ENCODE results near the gene UMODL1.
A peak's percentile ranks its signal among the peaks of the same experiment; 100 is the strongest.

The UMODL1 gene

GRCh38 chr21:42082501-42083360 lies 11.6 kb downstream of the UMODL1 start:
- DNase-seq: no peak

DNA sequence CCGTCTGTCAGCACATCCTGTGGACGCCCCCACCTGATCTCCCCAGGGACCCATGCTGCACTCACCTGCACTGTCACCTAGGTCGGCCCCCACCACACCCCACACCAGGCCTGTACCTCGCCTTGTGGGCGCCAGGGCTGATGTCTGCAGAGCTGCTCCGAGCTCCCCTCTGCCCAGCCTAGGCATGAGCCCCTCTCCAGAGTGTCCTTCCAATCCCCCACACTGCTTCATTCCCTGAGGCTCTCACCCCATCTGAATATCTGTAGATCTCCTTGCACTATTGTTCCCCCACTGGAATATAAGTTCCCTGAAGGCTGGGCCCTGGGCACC lies 12.2 kb downstream of the UMODL1 start:
- DNase-seq: no peak

GRCh38 chr21:42084079-42084478 lies 13.0 kb downstream of the UMODL1 start:
- no peak for DNase-seq

DNA sequence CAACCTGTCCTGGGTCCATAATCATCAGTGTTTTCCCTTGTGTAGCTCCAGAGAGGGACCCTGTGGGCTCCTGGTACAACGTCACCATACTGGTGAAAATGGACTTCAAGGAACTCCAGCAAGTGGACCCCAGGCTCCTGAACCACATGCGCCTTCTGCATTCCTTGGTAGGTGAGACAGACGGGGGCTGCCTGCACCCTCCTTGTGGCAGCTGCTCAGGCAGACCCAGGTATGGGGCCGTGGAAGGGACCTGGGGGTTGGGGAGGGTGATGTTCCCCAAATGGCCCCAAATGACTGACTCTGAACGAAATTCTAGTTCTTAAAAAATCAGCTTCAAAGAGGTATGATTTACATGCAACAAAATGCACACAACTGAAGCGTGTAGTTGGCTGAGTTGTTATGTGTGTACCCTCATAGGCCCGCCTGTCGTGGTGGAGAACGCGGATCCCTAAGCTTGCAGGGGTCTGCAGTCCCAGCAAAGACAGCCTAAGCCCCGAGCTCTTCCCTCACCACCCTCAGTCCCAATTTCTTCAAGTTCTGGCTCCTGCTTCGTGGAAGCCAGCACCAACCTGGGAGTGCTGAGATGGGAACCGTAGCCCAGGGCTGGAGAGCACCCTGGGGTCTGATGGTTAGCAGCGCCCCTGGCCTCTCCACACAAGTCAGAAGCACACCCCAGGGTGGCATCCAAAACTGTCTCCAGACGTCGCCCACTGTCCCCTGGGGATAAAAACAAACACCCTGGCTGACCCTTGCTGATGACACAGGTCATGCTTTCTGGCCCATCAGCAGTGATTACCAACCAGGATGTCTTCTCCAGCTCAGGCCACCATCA lies 14.3 kb downstream of the UMODL1 start:
- DNase-seq: no peak

GRCh38 chr21:42086969-42087368 lies 15.9 kb downstream of the UMODL1 start:
- DNase-seq: no peak

GRCh38 chr21:42088148-42088547 lies 17.0 kb downstream of the UMODL1 start:
- no peak for DNase-seq

GRCh38 chr21:42088658-42089057 lies 17.5 kb downstream of the UMODL1 start:
- DNase-seq: no peak

GRCh38 chr21:42089093-42089631 lies 18.0 kb downstream of the UMODL1 start:
- DNase-seq: peak in 1 of 3 experiments; percentile 13

- DNase-seq: no peak
Measured at GRCh38 chr21:42089665-42090310, 18.7 kb downstream of the UMODL1 start.

DNA sequence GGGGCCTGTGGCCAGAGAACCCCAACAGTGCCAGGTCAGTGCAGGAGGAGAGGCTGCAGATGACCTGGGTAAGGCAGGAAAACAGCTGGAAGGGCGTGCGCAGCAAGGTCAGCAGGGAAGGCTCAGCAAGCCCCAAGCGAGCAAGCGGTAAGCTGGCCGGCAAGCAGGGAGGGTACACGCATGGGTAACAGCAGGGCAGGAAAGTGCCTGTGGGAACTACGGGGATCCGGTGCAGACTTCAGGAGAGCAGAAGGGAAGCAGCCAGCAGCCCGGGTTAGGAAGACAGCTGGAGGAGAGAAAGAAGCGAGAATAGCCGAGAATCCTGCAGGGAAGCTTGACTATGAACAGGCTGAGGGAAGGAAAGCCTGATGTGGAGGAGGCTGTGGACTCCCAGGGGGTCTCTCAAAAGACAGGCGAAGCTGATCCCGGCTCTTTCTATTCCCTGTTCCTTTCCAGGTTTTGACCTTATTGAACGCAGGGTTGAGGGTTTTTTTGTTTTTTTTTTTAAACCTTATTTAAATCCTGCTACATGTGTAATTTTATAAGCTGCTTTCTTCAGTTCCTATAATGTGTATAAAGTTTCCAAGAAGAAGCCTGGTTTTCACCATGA lies 20.9 kb downstream of the UMODL1 start:
- peak in 1 of 3 experiments; percentile 49 for DNase-seq

DNA sequence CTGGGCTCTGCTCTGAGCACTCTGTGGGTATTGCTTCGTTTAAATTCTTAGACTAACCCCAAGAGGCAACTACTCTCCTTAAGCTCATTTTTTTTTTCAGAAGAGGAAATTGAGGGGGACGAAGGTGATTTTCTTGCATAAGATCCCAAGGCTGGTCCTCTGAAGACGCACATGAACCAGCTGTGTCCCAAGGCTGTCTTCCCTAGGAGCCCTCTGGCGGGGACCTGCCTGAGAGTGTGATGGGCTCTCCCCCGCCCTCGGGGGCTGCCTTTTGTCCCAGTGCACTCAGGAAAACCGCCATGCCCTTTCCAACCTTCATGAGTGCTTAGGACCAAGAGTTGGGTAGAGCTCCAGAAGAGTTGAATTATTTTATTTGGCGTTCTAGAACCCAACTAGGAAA lies 21.7 kb downstream of the UMODL1 start:
- peak in 1 of 3 experiments; percentile 55 for DNase-seq

DNA sequence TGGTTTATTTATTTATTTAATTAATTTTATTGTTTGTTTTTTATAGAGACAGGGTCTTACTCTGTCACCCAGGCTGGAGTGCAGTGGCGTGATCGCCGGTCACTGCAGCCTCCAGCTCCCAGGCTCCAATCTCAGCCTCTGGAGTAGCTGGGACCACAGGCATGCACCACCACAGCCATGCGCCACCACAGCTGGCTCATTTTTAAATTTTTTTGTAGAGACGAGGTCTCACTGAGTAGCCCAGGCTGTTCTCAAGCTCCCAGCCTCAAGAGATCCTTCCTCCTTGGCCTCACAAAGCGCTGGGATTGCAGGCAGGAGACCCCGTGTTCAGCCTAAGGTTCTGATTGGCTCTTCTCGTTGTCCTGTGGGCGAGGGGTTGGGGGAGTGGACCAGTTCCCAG lies 22.1 kb downstream of the UMODL1 start:
- DNase-seq: no peak

- no peak for DNase-seq
Measured at GRCh38 chr21:42093991-42094421, 22.9 kb downstream of the UMODL1 start.

DNA sequence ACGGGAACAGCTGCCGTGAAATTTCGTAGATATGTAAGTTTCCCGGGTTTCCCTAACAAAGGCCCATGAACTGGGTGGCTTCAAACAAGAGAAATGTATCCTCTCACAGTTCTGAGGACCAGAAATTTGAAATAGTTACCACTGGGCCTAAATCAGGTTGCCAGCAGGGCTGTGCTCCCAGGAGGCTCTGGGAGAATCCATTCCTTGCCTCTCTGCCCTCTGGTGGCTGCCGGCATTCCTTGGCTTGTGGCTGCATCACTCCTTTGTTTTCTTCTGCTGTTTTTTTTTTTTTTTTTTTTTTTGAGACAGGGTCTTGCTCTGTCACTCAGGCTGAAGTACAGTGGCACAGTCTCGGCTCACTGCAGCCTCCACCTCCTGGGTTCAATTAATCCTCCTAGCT lies 23.7 kb downstream of the UMODL1 start:
- no peak for DNase-seq

- no peak for DNase-seq
Measured at GRCh38 chr21:42095581-42095980, 24.5 kb downstream of the UMODL1 start.

DNA sequence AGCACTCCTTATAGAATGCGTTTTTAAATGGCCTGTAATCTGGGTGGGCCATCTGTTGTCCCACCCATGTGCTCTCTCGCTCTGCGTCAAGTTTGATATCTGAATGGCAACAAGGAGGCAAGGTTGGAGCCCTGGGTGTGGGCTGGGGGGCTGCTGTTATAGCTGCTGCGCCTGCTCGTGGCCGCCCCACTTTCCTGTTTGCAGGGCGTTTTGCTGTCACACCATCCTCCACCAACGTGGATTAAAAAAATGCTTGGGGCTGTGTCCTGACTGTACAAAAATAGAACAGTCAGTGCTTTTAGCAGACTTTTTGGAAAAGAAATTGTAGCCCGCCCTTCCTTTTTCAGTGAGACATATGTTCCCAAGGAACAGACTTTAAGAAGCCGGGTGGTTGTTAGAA lies 25.4 kb downstream of the UMODL1 start:
- DNase-seq: no peak

- DNase-seq: no peak
Measured at GRCh38 chr21:42097274-42097673, 26.2 kb downstream of the UMODL1 start.

DNA sequence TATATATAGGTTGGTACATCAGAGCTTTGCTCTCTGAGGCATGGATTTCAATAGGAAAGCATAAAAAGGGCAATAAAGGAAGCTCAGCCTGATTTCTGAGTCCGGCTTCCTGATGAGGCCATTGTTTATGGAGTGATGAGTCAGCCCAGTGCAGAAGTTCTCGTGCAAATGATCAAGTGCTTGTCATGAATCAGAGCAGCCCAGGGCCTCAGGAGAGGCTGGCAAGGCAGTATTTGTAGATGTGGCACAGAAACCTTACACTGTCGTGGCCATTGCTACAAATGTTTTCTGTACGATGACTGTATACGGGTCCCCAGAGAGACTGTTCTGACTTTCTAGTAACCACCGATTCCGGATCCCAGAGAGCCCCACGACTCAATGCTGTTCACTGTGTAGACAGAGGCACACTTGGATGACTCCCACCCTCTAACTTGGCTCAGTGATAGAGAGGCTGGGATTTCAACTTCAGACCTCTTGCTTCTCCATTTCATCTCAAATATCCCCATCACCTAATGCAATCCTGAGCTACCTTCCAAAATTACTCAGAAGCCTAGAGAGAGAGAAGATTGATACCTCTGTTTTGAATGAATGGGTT lies 26.8 kb downstream of the UMODL1 start:
- DNase-seq: peak; percentile 35 to 66 (median 41)

DNA sequence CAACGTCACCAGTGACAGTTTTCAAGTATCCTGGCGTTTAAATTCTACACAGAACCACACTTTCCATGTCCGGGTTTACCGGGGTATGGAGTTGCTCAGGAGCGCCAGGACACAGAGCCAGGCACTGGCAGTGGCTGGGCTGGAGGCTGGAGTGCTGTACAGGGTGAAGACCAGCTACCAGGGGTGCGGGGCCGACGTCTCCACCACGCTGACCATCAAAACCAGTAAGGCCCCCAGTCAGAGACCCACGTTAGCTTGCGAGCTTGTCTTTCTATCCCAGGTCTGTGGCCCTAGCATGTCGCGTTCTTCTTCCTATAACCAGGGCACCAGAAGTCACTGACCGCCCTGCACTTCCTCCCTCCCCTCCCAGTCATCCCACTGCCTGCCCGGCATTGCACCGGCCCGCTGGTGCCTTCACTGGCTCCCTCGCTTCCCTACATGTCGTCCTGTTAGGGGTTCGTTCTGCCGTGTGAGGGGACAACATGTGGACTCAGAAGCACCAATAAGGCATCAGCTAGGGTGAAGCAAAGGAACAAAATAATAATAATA lies 27.9 kb downstream of the UMODL1 start:
- no peak for DNase-seq

GRCh38 chr21:42101246-42101645 lies 30.1 kb downstream of the UMODL1 start:
- DNase-seq: no peak

DNA sequence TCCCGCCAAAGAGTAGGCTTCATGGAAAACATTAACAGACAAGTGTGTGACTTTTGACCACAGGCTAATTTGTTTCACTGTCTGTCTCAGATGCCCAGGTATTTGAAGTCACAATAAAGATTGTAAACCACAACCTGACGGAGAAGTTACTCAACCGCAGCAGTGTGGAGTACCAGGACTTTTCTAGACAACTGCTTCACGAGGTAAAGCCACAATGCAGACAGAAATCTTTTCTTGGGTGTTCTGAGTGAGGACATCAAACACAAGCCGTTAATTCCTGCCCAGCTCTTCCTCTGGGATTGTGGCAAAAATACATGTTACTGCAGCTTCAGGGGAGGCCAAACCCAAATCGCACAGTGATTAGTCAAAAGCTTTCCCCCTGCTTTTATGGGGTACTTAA lies 31.0 kb downstream of the UMODL1 start:
- peak in 1 of 3 experiments; percentile 44 for DNase-seq

DNA sequence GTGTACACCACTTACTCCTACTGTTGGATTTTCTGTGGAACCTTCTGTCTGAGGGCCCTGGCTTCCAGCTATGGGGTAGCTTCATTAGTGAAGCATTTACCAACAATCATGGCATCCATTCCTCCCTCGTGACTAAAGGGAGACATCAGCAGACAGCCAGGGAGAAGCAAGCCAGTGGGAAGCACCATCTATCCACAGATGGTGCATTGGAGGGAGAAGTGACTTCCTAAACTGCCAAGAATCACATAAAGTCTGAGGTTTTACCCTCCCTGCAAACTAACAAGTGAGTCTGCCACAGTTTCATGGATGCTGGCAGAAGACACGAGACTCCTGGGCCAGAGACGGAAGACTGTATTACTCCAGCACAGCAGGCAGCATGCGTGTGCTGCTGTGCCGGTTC lies 31.4 kb downstream of the UMODL1 start:
- no peak for DNase-seq

Measured in NCI-H1417 (cell line).